Effector memory CD8-positive, alpha-beta T cell (primary cell): ENCODE results near the gene CNR2.

Source experiments
- ATAC-seq: fragments of 150-1000 bp; cut with Tn5 transposase; replicated peaks from 2 replicates; pipeline ENCODE4 v1.10.0; 2021; ENCODE audit warnings: mild to moderate bottlenecking, moderate library complexity
- DNase-seq, 3 experiments: peaks; one replicate each; pipeline ENCODE4 v3.0.0; 2021
- H3K27ac Mint-ChIP-seq, 2 donors: one replicate each; pipeline ENCODE4 v1.8.0; 2022; ENCODE audit warnings: mild to moderate bottlenecking in 2 of 2, mixed read lengths in 2 of 2, moderate library complexity in 2 of 2
- H3K27me3 Mint-ChIP-seq, 2 donors: one replicate each; pipeline ENCODE4 v1.8.0; 2022; ENCODE audit warnings: mixed read lengths in 2 of 2
- H3K36me3 Mint-ChIP-seq: one replicate; pipeline ENCODE4 v1.8.0; 2022; ENCODE audit warnings: mild to moderate bottlenecking, moderate library complexity, mixed read lengths; ENCODE audit not compliant: insufficient read depth
- H3K4me1 Mint-ChIP-seq, 2 donors: one replicate each; pipeline ENCODE4 v1.8.0; 2022; ENCODE audit warnings: low read depth in 2 of 2, mixed read lengths in 2 of 2
- H3K4me3 Mint-ChIP-seq, 2 donors: one replicate each; pipeline ENCODE4 v1.8.0; 2022; ENCODE audit warnings: mild to moderate bottlenecking in 2 of 2, mixed read lengths in 2 of 2, moderate library complexity in 2 of 2
- H3K9me3 Mint-ChIP-seq, 2 donors: one replicate each; pipeline ENCODE4 v1.8.0; 2022; ENCODE audit warnings: mixed read lengths in 2 of 2

Gene CNR2

DNA sequence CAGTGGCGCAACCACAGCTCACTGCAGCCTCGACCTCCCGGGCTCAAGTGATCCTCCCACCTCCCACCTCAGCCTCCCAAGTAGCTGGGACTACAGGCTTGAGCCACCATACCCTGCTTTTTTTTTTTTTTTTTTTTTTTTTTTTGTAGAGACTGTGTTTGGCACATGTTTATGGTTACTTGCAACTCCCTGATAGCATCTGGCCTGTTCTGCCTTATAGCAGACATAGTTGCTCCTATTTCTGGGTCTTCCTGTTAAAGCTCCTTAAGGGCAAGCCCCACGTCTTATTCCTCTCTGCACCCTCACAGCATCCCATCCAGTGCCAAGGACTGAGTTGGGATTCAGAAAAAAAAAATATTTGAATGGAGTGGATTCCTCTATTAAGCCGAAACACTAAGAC, 17.1 kb upstream of the CNR2 start:
- no peaks in the 10 kb centered on the region for H3K9me3 Mint-ChIP-seq
- no peak for ATAC-seq
- peaks cover 10 to 35% of the 10 kb centered on the region in 2 donors for H3K27me3 Mint-ChIP-seq
- DNase-seq, result no peak
- no peaks in the 10 kb centered on the region for H3K4me1 Mint-ChIP-seq
- H3K27ac Mint-ChIP-seq, result no peak overlapping the region
- H3K36me3 Mint-ChIP-seq, result no peaks in the 10 kb centered on the region
- H3K4me3 Mint-ChIP-seq, result no peak overlapping the region

DNA sequence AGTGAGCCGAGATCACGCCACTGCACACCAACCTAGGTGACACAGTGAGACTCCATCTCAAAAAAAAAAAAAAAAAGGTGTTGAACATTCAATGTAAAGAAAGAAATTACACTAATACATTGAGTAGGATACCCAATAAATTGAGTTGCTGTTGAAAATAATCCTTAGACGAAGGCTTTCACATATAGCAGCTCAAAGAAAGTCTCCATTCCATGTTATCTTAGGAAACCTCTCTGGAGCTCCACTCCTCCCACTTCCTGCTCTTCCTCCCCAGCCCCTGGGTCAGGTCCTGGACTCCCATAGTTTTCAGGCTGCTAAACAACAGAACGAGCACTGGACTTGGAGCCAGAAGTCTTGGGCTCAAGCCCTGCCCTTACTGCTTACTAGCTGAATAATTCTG, 15.6 kb upstream of the CNR2 start:
- ATAC-seq (no peak), DNase-seq (no peak)
- Mint-ChIP-seq H3K9me3 (no peaks in the 10 kb centered on the region), H3K4me3 (no peak overlapping the region), H3K4me1 (no peaks in the 10 kb centered on the region), H3K36me3 (no peaks in the 10 kb centered on the region), H3K27me3 (peaks cover 10 to 35% of the 10 kb centered on the region in 2 donors), H3K27ac (no peak overlapping the region)

DNA sequence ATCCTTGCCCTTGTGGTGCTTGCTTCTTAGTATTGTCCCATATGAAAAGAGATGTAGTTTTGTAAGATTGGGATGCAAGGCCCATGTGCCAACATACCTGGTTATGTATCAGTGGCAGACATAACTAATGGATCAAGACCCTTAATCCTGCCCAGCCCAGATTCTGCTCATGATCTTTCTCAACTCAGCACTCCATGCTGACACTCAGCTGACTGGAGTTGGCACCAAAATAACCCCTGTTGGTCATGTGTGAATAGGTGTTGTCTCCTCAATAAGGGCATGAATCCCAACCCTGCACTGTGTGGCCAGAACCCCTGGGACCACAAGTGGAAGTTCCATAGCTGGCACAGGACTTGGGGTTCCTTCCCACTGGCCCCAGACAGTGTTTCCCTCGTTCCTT, 13.9 kb upstream of the CNR2 start:
- Mint-ChIP-seq H3K27ac (no peak overlapping the region), H3K36me3 (no peaks in the 10 kb centered on the region), H3K9me3 (no peaks in the 10 kb centered on the region), H3K4me1 (no peaks in the 10 kb centered on the region), H3K27me3 (peaks cover 10 to 35% of the 10 kb centered on the region in 2 donors), H3K4me3 (no peak overlapping the region)
- ATAC-seq (no peak), DNase-seq (no peak)

GRCh38 chr1:23925279-23925678, 12.1 kb upstream of the CNR2 start:
- H3K4me3 Mint-ChIP-seq, result no peak overlapping the region
- no peaks in the 10 kb centered on the region for H3K9me3 Mint-ChIP-seq
- no peaks in the 10 kb centered on the region for H3K4me1 Mint-ChIP-seq
- H3K36me3 Mint-ChIP-seq, result no peaks in the 10 kb centered on the region
- no peak for DNase-seq
- H3K27me3 Mint-ChIP-seq, result peaks cover 6 to 35% of the 10 kb centered on the region in 2 donors
- H3K27ac Mint-ChIP-seq, result no peak overlapping the region
- ATAC-seq, result no peak

- no peaks in the 10 kb centered on the region for H3K4me1 Mint-ChIP-seq
- no peak overlapping the region for H3K27ac Mint-ChIP-seq
- no peaks in the 10 kb centered on the region for H3K9me3 Mint-ChIP-seq
Measured at GRCh38 chr1:23924601-23925000, 11.4 kb upstream of the CNR2 start.

GRCh38 chr1:23923592-23924499, 10.7 kb upstream of the CNR2 start:
- H3K27me3 Mint-ChIP-seq, result peaks cover under 1 to 26% of the 10 kb centered on the region in 2 donors
- H3K36me3 Mint-ChIP-seq, result no peaks in the 10 kb centered on the region

More at GRCh38 chr1:23924601-23925000, 11.4 kb upstream of the CNR2 start:
- no peak overlapping the region for H3K4me3 Mint-ChIP-seq
- DNase-seq (no peak), ATAC-seq (no peak)
- H3K27me3 Mint-ChIP-seq, result peaks cover 5 to 34% of the 10 kb centered on the region in 2 donors
- no peaks in the 10 kb centered on the region for H3K36me3 Mint-ChIP-seq

DNA sequence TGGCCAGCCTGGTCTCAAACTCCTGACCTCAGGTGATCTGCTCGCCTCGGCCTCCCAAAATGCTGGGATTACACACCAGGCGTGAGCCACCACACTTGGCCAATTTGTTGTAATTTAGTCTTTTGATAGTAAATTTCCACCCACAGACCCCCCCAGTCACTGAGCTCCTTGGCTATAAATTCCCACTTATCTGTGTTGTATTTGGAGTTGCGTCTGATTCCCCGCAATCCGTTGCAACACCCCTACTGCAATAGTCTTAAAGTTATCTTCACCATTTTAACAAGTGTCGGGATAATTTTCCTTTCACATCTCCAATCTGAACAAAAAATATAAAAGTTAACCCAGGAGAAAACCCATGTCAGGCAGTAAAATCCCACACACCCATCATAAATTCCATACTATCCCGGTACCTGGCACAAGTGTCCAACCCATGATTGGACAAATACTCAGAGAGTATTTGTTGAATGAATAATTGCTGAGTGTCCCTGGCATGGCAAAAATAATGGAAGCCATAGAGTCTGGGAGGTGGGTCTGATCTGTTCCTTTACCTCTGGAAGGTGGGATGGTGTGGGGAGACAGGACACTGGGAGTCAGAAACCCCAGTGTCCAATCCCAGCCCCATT, 9.3 kb upstream of the CNR2 start:
- H3K9me3 Mint-ChIP-seq, result no peaks in the 10 kb centered on the region
- H3K4me3 Mint-ChIP-seq, result no peak overlapping the region
- no peak overlapping the region for H3K27ac Mint-ChIP-seq
- no peaks in the 10 kb centered on the region for H3K4me1 Mint-ChIP-seq
- ATAC-seq (no peak), DNase-seq (no peak)
- H3K27me3 Mint-ChIP-seq, result peaks cover 0 to 13% of the 10 kb centered on the region in 2 donors
- H3K36me3 Mint-ChIP-seq, result no peaks in the 10 kb centered on the region

More at GRCh38 chr1:23923592-23924499, 10.7 kb upstream of the CNR2 start:
- Mint-ChIP-seq H3K4me3 (no peak overlapping the region), H3K9me3 (no peaks in the 10 kb centered on the region), H3K4me1 (no peaks in the 10 kb centered on the region), H3K27ac (no peak overlapping the region)
- ATAC-seq (no peak), DNase-seq (no peak)

DNA sequence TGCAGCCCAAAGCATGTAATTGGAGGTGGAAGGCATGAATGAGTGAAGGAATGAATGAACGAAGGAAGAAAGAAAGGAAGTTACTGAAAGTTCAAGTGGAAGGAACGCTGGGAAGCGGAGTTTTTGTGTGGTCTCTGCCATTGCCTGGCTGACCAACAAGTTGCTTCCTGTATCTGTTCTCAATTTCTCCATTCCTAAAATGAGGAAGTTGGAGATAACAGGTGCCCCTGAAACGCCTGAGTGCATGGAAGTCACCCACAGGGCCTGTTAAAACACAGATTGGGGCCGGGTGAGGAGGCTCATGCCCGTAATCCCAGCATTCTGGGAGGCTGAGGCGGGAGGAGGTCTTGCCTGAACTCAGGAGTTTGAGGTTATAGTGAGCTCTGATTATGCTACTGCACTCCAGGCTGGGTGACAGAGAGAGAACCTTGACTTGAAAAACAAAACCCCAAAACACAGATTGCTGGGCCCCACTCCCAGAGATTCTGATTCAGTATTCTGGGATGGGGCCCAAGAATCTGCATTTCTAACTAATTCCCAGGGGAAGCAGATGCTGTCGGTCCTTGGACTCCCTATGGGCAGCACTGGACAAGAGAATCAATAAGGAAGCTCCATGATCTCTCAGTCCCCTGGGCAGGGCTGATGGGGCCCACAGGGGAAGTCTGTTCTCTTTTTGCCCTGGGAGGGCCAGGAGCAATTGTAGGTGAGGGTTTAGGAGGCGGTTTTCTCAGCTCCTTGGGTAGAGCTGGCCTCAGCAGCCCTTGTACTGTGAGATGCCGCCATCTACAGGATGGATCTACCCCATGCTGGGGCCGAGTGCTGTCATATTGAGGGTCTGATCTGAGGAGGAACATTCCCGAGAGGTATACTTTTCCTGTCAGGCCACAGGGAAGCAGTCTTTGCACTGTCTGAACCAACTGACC, 3.3 kb upstream of the CNR2 start:
- Mint-ChIP-seq H3K4me1 (peaks cover 21 to 36% of the 10 kb centered on the region in 2 donors), H3K27me3 (no peaks in the 10 kb centered on the region), H3K27ac (no peak overlapping the region), H3K36me3 (no peaks in the 10 kb centered on the region), H3K9me3 (no peaks in the 10 kb centered on the region), H3K4me3 (no peak overlapping the region)
- DNase-seq (peak; percentile 48 to 68 (median 51)), ATAC-seq (peak; percentile 89)

GRCh38 chr1:23915466-23915865, 2.3 kb upstream of the CNR2 start:
- Mint-ChIP-seq H3K4me1 (peaks cover 29 to 45% of the 10 kb centered on the region in 2 donors), H3K4me3 (no peak overlapping the region), H3K9me3 (no peaks in the 10 kb centered on the region), H3K27me3 (no peaks in the 10 kb centered on the region), H3K27ac (no peak overlapping the region), H3K36me3 (no peaks in the 10 kb centered on the region)
- ATAC-seq (no peak), DNase-seq (no peak)

DNA sequence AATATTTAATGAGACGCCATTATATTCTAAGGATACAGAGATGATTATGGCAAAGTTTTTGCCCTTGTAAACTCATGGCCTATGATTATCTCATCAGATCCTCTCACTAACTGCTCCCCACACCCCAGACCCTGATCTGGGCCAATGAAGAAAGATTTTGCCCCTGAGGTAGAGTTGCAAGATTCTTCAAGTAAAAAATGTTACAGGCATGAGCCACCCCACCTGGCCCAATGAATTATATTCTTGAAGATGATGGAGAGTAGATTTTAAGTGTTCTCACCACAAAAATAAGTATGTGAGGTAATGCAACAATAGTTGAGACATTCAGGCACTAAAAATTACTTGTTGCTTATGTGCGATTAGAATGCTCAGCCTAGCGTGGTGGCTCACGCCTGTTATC, 1.8 kb upstream of the CNR2 start:
- no peaks in the 10 kb centered on the region for H3K27me3 Mint-ChIP-seq
- peak overlapping the region in 1 of 2 donors; percentile 75 for H3K27ac Mint-ChIP-seq

GRCh38 chr1:23911921-23912320, 1.2 kb downstream of the CNR2 start:
- Mint-ChIP-seq H3K36me3 (peaks cover 3% of the 10 kb centered on the region), H3K27ac (peak overlapping the region; percentile 87 to 92)

More for the DNA sequence above, 1.8 kb upstream of the CNR2 start:
- DNase-seq (no peak), ATAC-seq (no peak)
- peaks cover 31 to 50% of the 10 kb centered on the region in 2 donors for H3K4me1 Mint-ChIP-seq
- H3K9me3 Mint-ChIP-seq, result no peaks in the 10 kb centered on the region
- no peaks in the 10 kb centered on the region for H3K36me3 Mint-ChIP-seq
- H3K4me3 Mint-ChIP-seq, result peak overlapping the region in 1 of 2 donors; percentile 18

DNA sequence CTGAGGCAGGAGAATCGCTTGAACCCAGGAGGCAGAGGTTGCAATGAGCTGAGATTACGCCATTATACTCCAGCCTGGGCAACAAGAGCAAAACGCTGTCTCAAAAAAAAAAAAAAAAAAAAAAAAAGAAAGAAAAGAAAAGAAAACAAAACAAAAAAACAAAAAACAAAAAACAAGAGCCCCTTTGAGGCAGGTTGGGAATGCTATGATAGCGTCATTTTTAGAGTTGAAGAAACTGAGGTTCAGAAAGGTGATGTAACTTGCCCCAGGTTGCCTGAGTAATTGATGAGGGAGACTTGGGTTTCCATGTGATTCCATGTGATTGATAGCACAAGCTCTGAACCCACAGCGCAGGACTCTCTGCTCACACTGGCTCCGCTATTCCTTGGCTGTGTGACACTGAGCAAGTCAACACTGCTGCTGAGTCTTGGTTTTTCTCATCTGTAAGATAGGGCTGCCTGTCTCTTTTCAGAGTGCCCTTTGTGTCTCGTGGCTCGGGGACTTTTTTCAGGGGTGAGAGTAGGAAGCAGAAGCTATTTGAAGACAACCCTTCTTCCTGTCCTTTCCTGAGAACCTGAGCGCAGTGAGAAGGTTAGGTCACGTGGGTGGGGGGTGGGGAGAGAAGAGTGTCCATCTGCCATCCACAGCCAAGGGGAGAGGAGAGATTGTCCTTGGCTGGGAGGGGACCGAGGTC, 2.5 kb downstream of the CNR2 start:
- peaks cover 4% of the 10 kb centered on the region for H3K36me3 Mint-ChIP-seq
- peak; percentile 18 for ATAC-seq
- no peak for DNase-seq
- H3K9me3 Mint-ChIP-seq, result no peaks in the 10 kb centered on the region
- peaks cover 0 to 12% of the 10 kb centered on the region in 2 donors for H3K27me3 Mint-ChIP-seq
- H3K4me1 Mint-ChIP-seq, result peaks cover 42 to 62% of the 10 kb centered on the region in 2 donors
- peak overlapping the region; percentile 64 to 87 for H3K27ac Mint-ChIP-seq
- peak overlapping the region; percentile 79 to 84 for H3K4me3 Mint-ChIP-seq

More at GRCh38 chr1:23911921-23912320, 1.2 kb downstream of the CNR2 start:
- H3K27me3 Mint-ChIP-seq, result peaks cover 0 to 7% of the 10 kb centered on the region in 2 donors
- H3K4me1 Mint-ChIP-seq, result peaks cover 45 to 63% of the 10 kb centered on the region in 2 donors
- DNase-seq (no peak), ATAC-seq (no peak)
- no peaks in the 10 kb centered on the region for H3K9me3 Mint-ChIP-seq
- H3K4me3 Mint-ChIP-seq, result peak overlapping the region; percentile 79 to 84
